ENCODE data around the gene URI1.
A peak's percentile ranks its signal among the peaks of the same experiment; 100 is the strongest.

Gene URI1

DNA sequence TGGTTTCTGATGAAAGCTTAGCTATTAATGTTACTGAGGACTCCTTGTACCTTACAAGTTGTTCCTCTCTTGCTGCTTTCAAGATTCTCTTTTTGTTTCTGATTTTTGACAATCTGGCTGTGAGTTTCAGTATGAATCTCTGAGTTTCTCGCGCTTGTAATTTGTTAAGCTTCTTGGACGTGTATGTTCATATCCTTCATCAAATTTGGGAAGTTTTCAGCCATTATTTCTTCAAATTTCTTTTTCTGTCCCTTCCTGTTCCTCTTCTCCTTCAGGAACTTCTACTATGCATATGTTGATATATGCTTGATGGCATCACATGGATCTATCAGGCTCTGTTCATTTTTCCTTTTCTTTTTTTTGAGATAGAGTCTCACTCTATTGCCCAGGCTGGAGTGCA is 5.6 kb upstream of the URI1 start:
- no peak overlapping the region for H3K9ac ChIP-seq

DNA sequence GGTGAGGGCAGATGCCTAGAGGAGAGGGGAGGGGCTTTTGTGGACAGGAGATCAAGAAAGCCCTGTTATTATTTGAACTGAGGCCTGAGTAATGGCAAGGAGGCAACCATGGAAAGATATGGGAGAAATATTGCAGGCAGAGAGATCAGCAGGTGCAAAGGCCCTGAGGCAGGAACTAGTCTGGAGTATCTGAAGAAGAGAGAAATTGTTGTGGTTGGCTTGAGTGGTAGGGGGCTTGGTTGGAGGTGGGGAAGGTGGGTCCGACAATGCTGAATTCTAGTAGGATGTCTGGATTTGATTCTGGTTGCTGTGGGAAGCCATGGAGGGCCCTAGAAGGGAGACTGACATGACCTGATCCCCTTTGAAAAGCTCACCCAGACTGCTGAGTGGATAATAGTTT is 2.4 kb upstream of the URI1 start:
- H3K79me2 ChIP-seq (ENCODE audit: insufficient read depth, low read depth), result peaks cover 21% of the 10 kb centered on the region
- TF ChIP-seq, protein P1, sequence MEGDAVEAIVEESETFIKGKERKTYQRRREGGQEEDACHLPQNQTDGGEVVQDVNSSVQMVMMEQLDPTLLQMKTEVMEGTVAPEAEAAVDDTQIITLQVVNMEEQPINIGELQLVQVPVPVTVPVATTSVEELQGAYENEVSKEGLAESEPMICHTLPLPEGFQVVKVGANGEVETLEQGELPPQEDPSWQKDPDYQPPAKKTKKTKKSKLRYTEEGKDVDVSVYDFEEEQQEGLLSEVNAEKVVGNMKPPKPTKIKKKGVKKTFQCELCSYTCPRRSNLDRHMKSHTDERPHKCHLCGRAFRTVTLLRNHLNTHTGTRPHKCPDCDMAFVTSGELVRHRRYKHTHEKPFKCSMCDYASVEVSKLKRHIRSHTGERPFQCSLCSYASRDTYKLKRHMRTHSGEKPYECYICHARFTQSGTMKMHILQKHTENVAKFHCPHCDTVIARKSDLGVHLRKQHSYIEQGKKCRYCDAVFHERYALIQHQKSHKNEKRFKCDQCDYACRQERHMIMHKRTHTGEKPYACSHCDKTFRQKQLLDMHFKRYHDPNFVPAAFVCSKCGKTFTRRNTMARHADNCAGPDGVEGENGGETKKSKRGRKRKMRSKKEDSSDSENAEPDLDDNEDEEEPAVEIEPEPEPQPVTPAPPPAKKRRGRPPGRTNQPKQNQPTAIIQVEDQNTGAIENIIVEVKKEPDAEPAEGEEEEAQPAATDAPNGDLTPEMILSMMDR (conservative IDR thresholded peaks at IDR 0.05; ENCODE audit: low read depth, low read length), result no peak
- no peak overlapping the region for H2AFZ ChIP-seq (ENCODE audit: low read depth)
- peaks cover 15% of the 10 kb centered on the region for H3K4me1 ChIP-seq (ENCODE audit: low read depth, poor library complexity, severe bottlenecking)
- no peak overlapping the region for H3K27ac ChIP-seq
- no peak overlapping the region for H3K9ac ChIP-seq
- no peak overlapping the region for H3K4me3 ChIP-seq (IDR thresholded peaks at IDR 0.05; ENCODE audit: insufficient read depth, low read depth, low read length)
- H4K20me1 ChIP-seq (ENCODE audit: insufficient read depth), result no peaks in the 10 kb centered on the region
- H3K4me2 ChIP-seq, result no peak overlapping the region
- no peaks in the 10 kb centered on the region for H3K27me3 ChIP-seq (ENCODE audit: insufficient read depth, low read depth)
- no peaks in the 10 kb centered on the region for H3K36me3 ChIP-seq (ENCODE audit: insufficient read depth)

More for the DNA sequence above, 5.6 kb upstream of the URI1 start:
- Histone ChIP-seq H3K27ac (no peak overlapping the region), H3K4me2 (no peak overlapping the region), H3K4me3 (IDR thresholded peaks at IDR 0.05; ENCODE audit: insufficient read depth, low read depth, low read length) (no peak overlapping the region), H2AFZ (ENCODE audit: low read depth) (no peak overlapping the region), H3K36me3 (ENCODE audit: insufficient read depth) (no peaks in the 10 kb centered on the region), H4K20me1 (ENCODE audit: insufficient read depth) (no peaks in the 10 kb centered on the region), H3K79me2 (ENCODE audit: insufficient read depth, low read depth) (no peaks in the 10 kb centered on the region), H3K27me3 (ENCODE audit: insufficient read depth, low read depth) (no peaks in the 10 kb centered on the region), H3K4me1 (ENCODE audit: low read depth, poor library complexity, severe bottlenecking) (peaks cover 5% of the 10 kb centered on the region)
- TF ChIP-seq, protein P1 (conservative IDR thresholded peaks at IDR 0.05; ENCODE audit: low read depth, low read length), result no peak

DNA sequence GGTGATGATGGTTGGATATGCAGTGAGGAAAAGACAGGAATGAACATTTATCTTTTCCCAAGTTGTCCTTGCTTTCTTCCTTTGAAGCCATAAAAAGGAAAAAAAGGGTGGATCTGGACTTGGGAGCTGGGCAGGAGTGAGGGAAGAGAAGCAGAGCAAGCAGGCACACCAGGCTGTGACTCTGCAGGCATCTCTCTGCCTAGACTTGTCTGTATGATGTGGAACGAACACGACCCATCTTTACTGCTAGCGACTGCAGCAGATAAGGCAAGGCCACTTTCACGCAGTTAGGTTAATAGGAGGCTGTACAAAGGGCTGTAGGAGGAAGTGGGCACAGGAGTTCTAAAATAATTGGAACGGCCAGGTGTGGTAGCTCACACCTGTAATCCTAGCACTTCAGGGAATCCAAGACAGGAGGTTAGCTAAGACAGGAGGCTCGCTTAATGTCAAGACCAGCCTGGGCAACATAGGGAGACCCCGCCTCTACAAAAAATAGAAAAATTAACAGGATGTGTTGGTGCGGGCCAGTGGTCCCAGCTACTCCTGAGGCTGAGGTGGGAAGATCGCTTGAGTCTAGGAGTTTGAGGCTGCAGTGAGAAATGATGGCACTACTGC is 961 bp upstream of the URI1 start:
- peak overlapping the region; percentile 52; the same call in 1 of the 2 replicates for H3K27ac ChIP-seq
- TF ChIP-seq, protein P1 (conservative IDR thresholded peaks at IDR 0.05; ENCODE audit: low read depth, low read length), result no peak

DNA sequence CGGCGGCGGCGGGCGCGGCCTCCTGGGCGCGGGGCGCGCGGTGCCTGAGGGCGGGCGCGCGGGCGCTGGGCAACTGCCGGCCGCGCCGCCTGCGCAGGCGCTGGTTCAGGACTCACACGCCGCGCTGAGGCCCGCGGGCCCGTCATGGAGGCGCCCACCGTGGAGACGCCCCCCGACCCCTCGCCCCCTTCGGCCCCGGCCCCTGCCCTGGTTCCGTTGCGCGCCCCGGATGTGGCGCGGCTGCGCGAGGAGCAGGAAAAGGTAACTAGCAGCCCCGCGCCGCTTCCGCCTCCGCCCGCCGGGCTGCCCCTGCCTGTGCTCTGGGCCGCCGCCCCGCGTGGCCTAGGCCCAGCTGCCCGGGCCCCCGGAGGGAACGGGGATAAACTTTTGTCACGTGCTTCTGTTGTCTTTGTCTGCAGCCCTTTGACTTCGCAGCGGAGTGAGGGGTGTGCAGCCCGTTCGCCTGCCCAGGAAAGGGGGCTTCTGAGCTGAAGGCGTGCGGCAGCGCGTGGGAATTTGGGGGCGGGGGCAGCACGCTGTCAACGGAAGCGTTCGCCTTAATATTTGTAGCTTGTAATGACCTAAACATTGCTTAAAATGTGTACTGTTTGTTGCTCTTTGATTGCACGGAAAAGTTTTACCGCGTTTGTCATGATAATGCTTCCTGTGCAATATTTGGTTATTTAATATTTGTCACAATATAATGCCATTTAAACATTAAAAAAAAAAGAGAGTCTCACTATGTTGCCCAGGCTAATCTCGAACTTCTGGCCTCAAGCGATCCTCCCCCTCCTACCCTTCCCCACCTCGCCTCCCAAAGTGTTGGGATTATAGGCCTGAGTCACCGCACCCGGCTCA is 594 bp downstream of the URI1 start:
- peak overlapping the region; percentile 62 for H2AFZ ChIP-seq (ENCODE audit: low read depth)
- TF ChIP-seq, protein P1 (conservative IDR thresholded peaks at IDR 0.05; ENCODE audit: low read depth, low read length), result no peak

More for the DNA sequence above, 961 bp upstream of the URI1 start:
- H3K4me2 ChIP-seq, result peak overlapping the region; percentile 70
- peaks cover 19% of the 10 kb centered on the region for H3K4me1 ChIP-seq (ENCODE audit: low read depth, poor library complexity, severe bottlenecking)
- H3K27me3 ChIP-seq (ENCODE audit: insufficient read depth, low read depth), result no peaks in the 10 kb centered on the region
- H3K9ac ChIP-seq, result peak overlapping the region; percentile 94; the same call in 1 of the 2 replicates
- H4K20me1 ChIP-seq (ENCODE audit: insufficient read depth), result 0 out of 2 replicates have a peak, but pooled peaks cover 3% of the 10 kb centered on the region
- peak overlapping the region; percentile 69 for H2AFZ ChIP-seq (ENCODE audit: low read depth)
- H3K4me3 ChIP-seq (IDR thresholded peaks at IDR 0.05; ENCODE audit: insufficient read depth, low read depth, low read length), result no peak overlapping the region
- peaks cover 35% of the 10 kb centered on the region for H3K79me2 ChIP-seq (ENCODE audit: insufficient read depth, low read depth)
- H3K36me3 ChIP-seq (ENCODE audit: insufficient read depth), result no peaks in the 10 kb centered on the region

More for the DNA sequence above, 594 bp downstream of the URI1 start:
- Histone ChIP-seq H3K27me3 (ENCODE audit: insufficient read depth, low read depth) (no peaks in the 10 kb centered on the region), H4K20me1 (ENCODE audit: insufficient read depth) (peaks cover 12% of the 10 kb centered on the region), H3K9ac (peak overlapping the region; percentile 94), H3K36me3 (ENCODE audit: insufficient read depth) (no peaks in the 10 kb centered on the region), H3K4me2 (peak overlapping the region; percentile 69), H3K79me2 (ENCODE audit: insufficient read depth, low read depth) (peaks cover 51% of the 10 kb centered on the region), H3K4me3 (IDR thresholded peaks at IDR 0.05; ENCODE audit: insufficient read depth, low read depth, low read length) (no peak overlapping the region), H3K27ac (peak overlapping the region; percentile 73), H3K4me1 (ENCODE audit: low read depth, poor library complexity, severe bottlenecking) (peaks cover 30% of the 10 kb centered on the region)

Data from KMS-11 (cell line).